OCI-M2 (cell line): ENCODE data around the gene CFAP410.

ENCODE experiments used
- DNase-seq: peaks from one replicate; lab custom pipeline; 2025; ENCODE audit not compliant: unreplicated experiment; lab: John Stamatoyannopoulos, UW

CFAP410 gene

DNA sequence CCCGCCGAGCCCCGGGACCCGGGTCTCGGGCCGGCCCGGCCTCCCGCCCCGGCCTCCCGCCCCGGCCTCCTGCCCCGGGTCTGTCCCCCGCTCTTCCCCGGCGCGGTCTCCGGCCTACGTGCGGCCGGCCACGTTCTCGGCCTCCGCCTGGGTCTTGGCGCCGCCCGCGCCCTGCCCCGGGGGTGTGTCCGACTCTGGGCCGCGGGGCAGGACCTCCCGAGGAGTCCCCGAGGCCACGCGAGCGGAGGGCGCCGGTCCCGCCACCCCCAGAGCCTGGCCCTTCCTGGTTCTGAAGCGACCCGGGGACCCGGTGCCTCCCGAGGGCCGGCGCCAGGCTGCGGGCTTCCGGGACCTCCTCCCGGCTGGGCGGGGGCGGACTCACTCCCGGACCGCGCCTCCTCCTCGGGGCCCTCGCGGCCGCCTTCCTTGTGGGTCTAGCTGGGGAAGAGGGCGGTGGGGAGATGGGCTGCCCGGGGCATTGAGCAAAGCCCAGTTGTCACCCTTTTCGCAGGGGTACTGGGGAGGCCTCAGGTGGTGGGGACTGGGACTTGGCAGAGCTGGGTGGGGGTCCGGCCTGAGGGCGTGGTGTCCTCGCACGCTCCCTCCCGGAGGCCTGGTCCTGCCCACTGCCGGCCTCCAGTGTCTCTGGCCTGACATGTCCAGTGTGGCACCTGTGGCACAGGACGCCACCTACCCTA, 38.8 kb downstream of the CFAP410 start:
- peak; percentile 40 for DNase-seq

DNA sequence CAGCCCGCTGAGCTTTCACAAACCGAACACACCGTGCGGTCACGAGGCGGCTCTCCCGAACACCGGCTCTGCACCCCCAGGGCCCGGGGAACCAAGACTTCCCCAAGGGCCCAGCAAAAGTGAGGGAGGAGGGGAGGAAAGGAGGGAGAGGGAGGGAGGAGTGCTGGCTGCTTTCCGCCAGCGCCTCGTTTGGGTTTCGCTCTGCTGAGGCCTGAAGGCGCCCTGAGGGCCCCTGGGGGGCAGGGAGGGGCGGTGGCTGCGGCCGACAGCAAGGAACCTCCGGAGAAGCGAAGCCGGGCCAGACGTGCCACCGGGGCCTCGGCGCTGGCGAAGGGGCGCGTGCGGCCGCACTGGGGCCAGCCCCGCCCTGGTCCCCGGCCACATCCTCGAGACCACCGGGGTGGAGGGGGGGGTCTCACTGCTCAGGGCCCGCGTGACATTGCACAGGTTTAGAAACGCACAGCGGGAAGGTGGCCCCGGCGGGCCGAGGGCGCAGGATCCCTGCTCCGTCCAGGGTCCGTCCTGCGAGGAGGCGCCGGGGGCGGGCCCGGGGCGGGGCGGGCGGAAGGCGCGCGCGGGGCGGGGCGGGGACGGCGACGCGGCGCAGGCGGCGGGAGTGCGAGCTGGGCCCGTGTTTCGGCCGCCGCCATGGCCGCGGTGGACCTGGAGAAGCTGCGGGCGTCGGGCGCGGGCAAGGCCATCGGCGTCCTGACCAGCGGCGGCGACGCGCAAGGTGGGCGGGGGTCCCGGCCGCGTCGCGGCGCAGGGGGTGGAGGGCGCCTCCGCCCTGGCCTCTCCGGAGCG, 39.5 kb downstream of the CFAP410 start, which contains the start of gene PFKL:
PFKL (plus strand) TSS at position 596 of the 804 bp plus-strand sequence; CDS start at position 649, 53 bp downstream.
- DNase-seq, result peak; percentile 80

- no peak for DNase-seq
These were observed 40.1 kb downstream of the CFAP410 start for GRCh38 chr21:44299085-44299457.

DNA sequence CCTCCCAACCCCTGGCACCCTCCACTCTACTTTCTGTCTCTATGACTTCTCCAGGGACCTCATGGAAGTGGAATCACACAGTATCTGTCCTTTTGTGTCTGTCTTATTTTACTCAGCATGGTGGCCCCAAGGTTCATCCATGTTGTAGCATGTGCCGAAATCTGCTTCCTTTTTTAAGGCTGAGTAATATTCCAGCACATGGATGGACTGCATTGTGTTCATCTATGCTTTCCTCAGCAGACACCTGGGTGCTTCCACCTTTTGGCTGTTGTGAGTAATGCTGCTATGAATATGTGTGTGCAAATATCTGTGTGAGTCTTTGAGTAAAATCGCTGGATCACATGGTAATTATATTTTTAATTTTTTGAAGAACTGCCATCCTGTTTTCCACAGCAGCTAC, 40.9 kb downstream of the CFAP410 start:
- no peak for DNase-seq

GRCh38 chr21:44297525-44298290, 41.5 kb downstream of the CFAP410 start:
- peak; percentile 94 for DNase-seq

DNA sequence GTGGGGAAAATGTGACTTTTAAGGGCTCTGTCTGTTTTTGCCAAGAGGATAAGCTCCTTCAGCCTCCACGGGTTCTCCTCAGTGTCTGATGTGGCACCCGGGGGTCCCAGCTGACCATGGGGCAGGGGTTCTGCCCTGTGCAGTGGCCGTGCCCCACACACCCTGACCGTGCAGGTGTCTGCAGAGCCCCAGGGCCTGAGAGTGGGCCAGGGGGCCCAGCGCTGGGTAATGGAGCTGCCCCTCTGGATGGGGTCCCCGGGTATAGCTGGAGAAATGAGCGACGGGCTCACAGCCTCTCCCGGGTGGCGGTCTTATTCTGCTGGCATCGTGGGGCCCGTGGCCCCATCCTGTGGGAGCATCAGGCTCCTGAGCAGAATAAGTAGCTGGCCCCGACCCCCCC, 42.3 kb downstream of the CFAP410 start:
- no peak for DNase-seq

DNA sequence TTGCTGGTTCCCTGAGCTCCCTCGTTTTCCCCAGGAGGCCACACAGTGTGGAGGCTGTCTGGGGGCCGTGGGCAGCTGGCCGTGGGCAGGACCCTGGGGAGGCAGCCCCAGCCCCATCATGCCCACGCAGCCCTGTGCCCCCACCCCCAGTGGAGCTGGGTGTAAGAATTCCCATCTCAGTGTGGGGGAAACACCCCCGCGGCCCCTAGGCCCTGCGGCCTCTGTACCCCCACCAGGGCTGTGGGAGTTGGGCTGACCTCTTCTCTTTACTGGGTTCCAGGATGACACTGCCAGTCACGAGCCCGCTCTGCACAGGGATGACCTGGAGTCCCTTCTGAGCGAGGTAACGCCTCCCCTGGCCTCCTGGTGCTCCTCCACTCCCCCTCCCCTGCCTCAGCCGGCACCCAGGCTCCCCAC, 43.1 kb downstream of the CFAP410 start:
- no peak for DNase-seq

GRCh38 chr21:44295646-44296045, 43.5 kb downstream of the CFAP410 start:
- no peak for DNase-seq

GRCh38 chr21:44295163-44295573, 44.0 kb downstream of the CFAP410 start:
- no peak for DNase-seq

DNA sequence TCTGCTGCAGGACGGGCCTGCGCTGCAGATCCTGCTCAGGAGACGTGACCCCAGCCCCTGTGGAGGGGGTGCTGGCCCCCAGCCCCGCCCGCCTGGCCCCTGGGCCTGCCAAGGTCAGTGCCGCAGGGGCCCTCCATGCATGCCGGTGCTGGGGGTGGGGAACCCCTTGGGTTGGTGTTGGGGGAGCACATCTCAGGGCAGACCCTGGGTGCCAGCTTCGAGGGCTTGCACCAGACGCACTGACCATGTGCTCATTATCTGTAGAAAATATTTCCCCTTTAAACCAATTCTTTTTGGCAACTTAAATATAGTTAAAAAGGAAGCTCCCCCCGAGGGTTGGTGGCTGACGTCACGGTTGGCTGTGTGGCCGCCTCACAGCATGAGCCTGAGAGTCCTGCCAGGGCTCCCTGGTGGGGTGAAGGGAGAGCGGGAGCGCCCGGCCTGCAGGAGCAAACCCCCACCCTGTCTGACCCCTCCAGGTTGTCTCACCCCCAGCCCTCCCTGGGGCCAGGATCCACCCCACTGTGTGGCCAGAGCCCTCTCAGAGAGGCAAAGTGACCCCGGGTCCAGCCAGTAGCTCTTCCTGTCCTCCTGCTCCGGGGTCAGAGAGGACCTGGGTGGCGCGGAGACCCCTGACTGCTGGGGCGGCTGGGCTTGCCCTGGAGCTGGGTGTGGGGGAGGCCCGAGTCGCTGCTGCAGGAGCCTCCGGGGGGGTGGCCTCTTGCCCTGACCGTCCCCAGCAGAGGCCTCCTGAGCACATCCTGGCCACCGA, 44.6 kb downstream of the CFAP410 start:
- DNase-seq, result no peak

GRCh38 chr21:44293551-44294231, 45.5 kb downstream of the CFAP410 start:
- DNase-seq, result no peak

DNA sequence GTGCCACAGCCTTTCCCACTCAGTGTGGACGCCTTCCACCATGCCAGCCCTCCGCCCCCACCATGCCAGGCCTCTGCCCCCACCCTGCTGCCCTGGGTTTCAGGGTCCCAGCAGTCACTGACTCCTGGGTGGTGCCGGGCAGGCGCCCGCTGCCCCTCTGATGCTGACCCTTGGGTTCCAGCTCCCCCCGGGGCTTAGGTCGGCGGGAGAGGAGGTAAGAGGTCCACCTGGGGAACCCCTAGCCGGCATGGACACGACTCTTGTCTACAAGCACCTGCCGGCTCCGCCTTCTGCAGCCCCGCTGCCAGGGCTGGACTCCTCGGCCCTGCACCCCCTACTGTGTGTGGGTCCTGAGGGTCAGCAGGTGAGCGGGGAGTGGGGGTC, 46.4 kb downstream of the CFAP410 start:
- no peak for DNase-seq

- DNase-seq, result no peak
These were observed 47.0 kb downstream of the CFAP410 start for GRCh38 chr21:44291936-44292811.

- no peak for DNase-seq
These were observed 47.9 kb downstream of the CFAP410 start for GRCh38 chr21:44291078-44291935.

DNA sequence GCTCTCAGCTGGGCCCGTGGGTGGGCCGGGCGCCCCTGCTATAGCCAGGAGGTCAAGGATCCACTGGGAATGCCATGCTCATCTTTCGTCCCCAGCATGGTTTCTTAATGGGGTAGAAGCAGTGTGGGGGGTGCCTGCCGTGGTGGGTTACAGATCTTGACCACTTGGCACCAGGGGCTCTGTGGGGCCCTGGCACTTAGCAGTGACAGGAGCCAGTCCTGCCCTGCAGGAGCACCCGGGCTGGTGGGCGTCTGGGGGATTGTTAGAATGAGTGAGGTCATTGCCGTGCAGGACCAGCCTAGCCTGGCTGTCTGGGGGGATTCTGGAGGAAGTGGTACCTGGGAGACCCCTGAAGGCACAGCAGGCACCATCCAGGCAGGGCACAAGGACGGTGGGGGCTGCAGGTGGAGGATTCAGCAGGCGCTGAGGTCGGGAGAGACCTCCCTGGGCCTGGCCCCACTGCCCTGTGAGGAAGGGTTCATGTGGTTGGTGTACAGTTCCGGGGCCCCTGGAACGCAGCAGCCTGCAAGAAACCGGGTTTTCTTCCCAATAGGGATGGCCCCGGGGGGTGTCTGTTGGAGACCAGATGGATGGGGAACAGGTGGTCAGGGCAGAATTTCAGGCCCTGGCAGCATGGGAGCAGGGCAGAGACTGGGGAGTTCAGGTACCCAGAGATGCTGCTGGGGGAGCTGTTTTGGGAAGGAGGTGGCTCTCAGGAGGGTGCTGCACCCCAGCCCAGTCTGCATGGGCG, 48.7 kb downstream of the CFAP410 start:
- no peak for DNase-seq

- no peak for DNase-seq
These were observed 49.7 kb downstream of the CFAP410 start for GRCh38 chr21:44289381-44290010.
